Adipose tissue (tissue), 3 donors: ENCODE results near the gene TMC7. TPM values are rescaled to one million over a fixed set of nuclear protein-coding genes. Genes with fewer than 3 reads are reported as not detected.

Experiments
- H3K27ac ChIP-seq: one replicate; pipeline ENCODE4 v1.5.1; 2013; ENCODE audit warnings: low read depth, low read length
- WGBS, 3 donors: extraction: QIAGEN DNeasy Blood & Tissue Kit; methylation state at CpG; one replicate each; pipeline ENCODE4 v1.1.7; 2013; 5-methylcytosine and 5-hydroxymethylcytosine counted together
- polyA plus RNA-seq, 3 donors: library from polyadenylated mRNA; stranded (reverse); fragments of 200-250 nt; gene quantifications; one replicate each; pipeline ENCODE4 v1.2.3, GENCODE V29; 2013
- donor health status: healthy with polysubstance abuse.
- donor health status: Bipolar disorder and iron deficiency.
- donor health status: healthy.

The TMC7 gene
- polyA plus RNA-seq, 3 donors: 0.30 to 2.0 (median 1.3) TPM

DNA sequence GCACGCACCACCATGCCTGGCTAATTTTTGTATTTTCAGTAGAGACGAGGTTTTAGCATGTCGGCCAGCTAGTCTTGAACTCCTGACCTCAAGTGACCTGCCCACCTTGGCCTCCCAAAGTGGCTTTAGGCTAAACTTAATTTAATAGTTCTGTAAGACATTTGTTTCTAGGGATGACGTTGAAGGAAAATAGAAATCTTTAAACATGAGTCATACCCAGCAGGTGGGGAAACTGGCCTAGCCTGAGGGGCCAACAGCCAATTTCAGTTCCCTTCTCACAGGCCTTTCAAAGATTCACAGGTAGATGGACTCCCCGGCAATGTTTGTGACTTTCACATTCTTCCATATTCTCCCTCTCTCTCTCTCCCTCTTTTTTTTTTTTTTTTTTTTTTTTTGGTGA lies 111.9 kb downstream of the TMC7 start:
- 83 to 90% (median 89%) methylated on average over 5 of the region's 5 CpGs for WGBS, 3 donors
- H3K27ac ChIP-seq: no peak overlapping the region

DNA sequence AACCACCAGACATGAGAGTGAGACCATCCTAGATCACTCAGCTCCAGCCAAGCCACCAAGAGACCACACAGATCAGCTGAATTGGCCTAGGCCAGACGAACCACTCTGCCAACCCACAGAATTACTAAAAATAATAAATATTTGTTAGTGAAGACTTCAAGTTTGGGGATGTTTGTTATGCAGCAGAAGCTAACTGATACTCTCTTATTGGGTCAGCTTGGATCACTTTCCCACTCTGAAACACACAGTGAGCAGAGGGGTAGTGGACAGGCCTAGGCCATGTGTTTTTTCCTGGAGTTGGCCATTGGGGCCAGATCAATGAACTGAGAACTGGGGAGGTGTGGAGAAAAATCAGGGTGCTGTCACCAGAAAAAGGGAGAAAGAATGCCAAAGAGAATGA lies 114.4 kb downstream of the TMC7 start:
- H3K27ac ChIP-seq: no peak overlapping the region
- 86 to 95% (median 90%) methylated on average over 1 of the region's 1 CpG for WGBS, 3 donors

DNA sequence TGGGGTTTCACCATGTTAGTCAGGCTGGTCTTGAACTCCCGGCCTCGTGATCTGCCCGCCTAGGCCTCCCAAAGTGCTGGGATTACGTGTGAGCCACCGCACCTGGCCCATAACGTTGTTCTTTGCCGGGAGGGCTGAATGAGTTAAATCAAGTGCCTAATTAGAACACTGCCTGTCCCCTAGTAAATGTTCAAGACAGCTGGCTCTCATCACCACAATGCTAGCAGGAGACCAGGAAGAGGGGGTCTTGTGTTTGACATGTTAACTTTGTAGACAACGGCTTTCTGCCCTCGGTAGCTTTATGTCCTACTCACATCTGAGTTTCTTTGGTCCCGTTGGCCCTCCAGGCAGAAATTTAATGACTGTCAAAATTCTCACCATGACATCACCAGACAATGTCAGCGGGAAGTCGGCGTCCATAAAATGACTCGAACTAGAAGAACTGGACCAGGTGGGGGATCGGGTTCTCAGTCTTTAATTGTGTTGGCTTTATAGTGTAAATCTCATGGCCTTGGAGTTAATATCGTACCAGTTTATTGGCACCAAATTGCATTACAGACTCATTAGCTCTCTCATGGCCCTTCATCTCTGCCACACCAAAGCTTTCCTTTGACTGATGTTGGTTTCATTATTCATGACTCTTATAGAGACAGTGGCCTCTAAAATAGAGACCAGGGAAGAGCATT lies 118.6 kb downstream of the TMC7 start:
- whole genome bisulfite sequencing, 3 donors: 70 to 82% (median 72%) methylated on average over 16 of the region's 16 CpGs
- no peak overlapping the region for H3K27ac ChIP-seq

DNA sequence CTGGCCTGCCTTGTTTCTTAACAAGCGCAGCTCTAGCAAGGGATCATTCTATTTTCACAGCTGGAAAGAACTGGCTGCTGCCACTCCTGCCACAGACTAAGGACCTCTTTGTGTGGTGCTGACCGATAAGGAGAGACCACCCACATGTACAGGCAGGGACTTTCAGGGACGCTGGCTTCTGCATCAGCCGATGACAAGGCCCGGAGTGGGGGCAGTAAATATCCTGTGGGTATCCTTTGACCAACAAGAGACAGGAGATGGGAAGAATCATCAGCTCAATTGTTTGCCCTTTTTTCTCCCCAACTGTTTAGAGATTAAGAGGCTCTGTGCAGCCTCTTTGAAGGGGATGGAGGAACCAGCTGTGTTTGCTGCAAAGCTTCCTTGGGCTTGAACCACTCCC lies 120.9 kb downstream of the TMC7 start:
- H3K27ac ChIP-seq: no peak overlapping the region
- 84 to 86% (median 84%) methylated on average over 5 of the region's 5 CpGs for WGBS, 3 donors

DNA sequence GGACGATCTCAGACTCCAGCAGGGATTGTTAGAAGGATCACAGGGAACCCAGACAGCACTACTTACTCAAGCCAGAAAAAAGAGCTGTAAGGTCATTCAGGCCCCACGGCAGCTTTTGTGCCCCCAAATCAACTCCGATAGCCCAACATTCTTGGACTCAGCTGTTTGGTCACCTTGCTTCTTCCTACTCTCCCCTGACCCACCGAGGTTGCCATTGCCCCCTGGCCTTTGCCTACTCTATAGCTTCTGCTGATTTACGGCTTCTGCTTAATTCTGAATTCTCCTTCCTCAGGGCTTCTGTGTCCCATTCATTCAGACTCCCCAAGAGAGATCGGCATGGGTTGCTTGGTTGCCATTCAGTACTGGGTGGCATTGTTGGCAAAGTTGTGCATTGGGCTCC lies 121.4 kb downstream of the TMC7 start:
- no peak overlapping the region for H3K27ac ChIP-seq
- WGBS, 3 donors: 85 to 94% (median 88%) methylated on average over 6 of the region's 6 CpGs

DNA sequence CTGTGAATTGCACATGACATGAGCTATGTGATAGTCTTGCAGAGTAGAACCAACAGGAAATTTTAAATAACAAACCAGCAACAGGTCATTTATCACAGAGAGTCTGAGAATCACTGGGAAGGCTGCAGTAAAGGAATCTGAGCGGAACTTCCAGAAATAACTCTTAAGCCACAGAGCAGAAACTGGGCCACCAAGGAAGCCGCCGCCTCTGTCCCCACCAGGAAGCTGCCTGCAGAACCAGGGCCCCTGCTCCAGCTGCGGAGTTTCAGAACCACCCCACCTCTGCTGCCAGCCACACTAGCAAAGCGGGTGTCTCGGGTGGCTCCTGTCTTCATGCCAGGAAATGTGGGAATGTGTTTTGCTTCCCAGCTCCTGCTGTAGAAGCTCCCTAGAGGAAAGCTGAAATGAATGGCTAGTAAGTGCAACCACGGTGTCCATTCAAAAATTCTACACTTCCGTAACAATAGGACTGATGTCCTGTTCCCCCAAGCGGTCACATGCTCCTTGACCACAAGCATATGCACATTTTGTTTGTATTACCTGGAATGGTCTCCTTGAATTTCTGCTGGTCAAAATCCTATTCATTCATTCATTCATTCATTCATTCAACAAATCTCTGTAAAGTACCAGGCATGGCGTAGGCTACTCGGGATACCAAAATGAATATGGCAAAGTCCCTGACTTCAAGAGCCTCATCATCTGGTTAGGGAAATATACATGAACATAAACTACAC lies 122.3 kb downstream of the TMC7 start:
- H3K27ac ChIP-seq: no peak overlapping the region
- WGBS, 3 donors: 55 to 75% (median 56%) methylated on average over 11 of the region's 11 CpGs

DNA sequence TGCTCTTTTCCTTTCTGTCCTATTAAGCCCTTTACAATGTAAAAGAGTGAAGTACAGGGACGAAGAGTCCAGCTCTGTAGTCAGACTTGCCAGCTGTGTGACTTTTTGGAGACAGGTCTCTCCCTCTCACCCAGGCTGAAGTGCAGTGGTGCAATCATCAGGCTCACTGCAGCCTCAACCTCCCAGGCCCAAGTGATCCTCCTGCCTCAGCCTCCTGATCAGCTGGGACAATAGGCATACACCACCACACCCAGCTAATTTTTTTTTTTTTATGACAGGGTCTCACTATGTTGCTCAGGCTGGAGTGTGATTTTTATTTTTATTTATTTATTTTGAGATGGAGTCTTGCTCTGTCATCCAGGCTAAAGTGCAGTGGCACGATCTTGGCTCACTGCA lies 122.9 kb downstream of the TMC7 start:
- H3K27ac ChIP-seq: no peak overlapping the region
- 91 to 98% (median 96%) methylated on average over 2 of the region's 2 CpGs for WGBS, 3 donors

DNA sequence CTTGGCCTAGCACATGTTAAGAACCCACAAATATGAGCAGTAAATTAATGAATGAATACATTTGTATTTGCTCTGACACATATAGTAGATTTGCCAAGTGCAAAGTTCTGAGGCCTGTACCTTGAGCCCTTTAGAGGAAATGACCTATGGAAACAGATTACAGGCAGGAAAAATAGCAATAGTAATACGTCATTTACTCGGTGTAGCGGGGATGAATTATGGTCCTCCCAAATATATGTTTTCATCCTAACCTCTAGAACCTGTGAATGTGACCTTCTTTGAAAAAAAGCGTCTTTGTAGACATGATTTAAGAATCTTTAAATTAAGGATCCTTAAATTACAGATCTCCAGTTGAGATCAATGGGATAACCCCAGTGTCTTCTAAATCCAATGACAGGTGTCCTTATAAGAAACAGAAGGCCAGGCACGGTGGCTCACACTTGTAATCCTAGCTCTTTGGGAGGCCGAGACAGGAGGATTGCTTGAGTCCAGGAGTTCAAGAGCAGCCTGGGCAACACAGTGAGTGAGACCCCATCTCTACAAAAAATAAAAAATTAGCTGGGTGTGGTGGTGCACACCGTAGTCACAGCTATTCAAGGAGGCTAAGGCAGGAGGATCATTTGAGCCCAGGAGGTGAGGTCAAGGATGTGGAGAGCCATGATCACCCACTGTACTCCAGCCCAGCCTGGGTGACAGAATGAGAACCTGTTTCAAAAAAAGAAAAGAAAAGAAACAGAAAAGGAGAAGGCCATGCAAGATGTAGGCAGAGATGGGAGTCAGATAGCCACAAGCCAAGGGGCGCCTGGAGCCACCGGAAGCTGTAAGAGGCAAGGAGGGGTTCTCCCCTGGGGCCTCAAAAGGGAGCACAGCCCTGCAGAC lies 124.9 kb downstream of the TMC7 start:
- 76 to 94% (median 85%) methylated on average over 9 of the region's 9 CpGs for WGBS, 3 donors

DNA sequence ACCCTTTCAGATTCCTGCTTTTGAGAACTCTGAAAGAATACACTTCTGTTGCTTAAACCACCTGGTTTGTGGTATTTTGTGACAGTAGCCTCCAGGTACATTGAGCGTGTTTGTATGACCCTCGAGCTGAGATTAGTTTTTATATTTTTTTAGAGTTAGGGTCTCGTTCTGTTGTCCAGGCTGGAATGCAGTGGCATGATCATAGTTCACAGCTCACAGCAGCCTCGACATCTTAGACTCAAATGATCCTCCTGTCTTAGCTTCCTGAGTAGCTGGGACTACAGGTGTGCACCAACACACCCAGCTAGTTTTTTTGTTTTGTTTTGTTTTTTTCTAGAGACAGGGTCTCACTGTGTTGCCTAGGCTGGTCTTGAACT lies 125.5 kb downstream of the TMC7 start:
- WGBS, 3 donors: 86 to 91% (median 90%) methylated on average over 4 of the region's 4 CpGs
- H3K27ac ChIP-seq: no peak overlapping the region

More for the DNA sequence above, 124.9 kb downstream of the TMC7 start:
- no peak overlapping the region for H3K27ac ChIP-seq

DNA sequence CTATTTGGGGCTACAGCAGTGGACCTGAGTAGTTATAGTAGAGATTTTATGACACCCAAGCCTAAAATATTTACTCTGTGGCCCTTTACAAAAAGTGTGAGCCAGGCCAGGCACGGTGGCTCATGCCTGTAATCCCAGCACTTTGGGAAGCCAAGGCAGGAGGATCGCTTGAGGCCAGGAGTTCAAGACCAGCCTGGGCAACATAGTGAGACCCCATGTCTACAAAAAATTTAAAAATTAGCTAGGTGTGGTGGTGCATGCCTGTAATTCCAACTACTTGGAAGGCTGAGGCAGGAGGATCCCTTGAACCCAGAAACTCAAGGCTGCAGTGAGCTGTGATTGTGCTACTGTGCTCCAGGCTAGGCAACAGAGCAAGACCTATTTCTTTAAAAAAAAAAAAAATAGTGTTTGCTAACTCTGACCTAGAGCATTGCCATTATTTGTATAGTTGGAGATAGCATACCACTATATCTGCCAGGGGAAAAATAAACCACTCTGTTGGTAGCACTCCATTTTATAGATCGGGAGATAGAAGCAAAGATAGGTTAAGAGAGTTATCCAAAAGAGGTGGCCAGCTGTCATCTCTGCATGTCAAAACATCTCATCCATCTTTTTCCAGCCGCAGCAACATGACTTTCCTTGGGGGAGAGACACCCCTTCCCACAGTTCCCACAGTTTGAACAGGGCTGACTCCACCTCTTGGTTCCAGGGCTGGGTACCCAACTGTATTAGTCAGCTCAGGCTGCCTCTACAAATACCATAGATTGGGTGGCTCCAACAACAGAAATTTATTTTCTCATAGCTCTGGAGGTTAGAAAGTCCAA lies 127.0 kb downstream of the TMC7 start:
- 56 to 94% (median 91%) methylated on average over 4 of the region's 4 CpGs for WGBS, 3 donors
- H3K27ac ChIP-seq: no peak overlapping the region

DNA sequence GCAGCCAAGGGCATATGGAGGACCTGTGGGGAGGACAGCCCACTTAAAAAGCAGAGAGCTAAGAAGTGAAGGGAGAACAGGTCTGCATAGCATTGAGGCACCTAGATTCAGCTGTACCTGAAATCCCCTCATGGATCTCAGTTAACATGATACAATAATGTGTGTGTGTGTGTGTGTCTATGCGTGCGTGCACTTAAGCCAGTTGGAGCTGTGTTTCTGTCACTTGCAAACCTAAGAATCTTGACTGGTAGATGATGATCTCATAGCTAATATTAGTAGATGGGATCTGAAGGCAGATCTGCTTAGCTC lies 128.3 kb downstream of the TMC7 start:
- 92 to 98% (median 98%) methylated on average over 2 of the region's 2 CpGs for WGBS, 3 donors

More for the DNA sequence above, 128.3 kb downstream of the TMC7 start:
- no peak overlapping the region for H3K27ac ChIP-seq

Other genes starting within 250 kb of the TMC7 start
- gene RPS15A, start 193.6 kb upstream of the TMC7 start, polyA plus RNA-seq: 1,000 to 10,000 TPM; 2,575 to 6,839 (median 3,547) TPM
- 100 to 1,000 TPM in 1 of 3 donors, 10 to 100 TPM in 2; 45.0 to 112 (median 95.8) TPM for gene ARL6IP1, start 182.4 kb upstream of the TMC7 start, polyA plus RNA-seq
- 10 to 100 TPM in 1 of 3 donors, 1 to 10 TPM in 2; 7.5 to 12.6 (median 8.0) TPM for gene SMG1, start 57.5 kb upstream of the TMC7 start, polyA plus RNA-seq
- 10 to 100 TPM in 2 of 3 donors, 1 to 10 TPM in 1; 8.5 to 14.7 (median 10.2) TPM for gene COQ7, start 83.7 kb downstream of the TMC7 start, polyA plus RNA-seq
- 10 to 100 TPM in 2 of 3 donors, 1 to 10 TPM in 1; 7.7 to 29.1 (median 25.4) TPM for gene ITPRIPL2, start 130.0 kb downstream of the TMC7 start, polyA plus RNA-seq
- gene SYT17, start 184.3 kb downstream of the TMC7 start, polyA plus RNA-seq: 10 to 100 TPM in 1 of 3 donors, 1 to 10 TPM in 2; 1.7 to 11.6 (median 2.1) TPM